IPS-NIHi7 (cell line): Measurements from ENCODE around the gene ZNF260.
"Not testable (repeated sequence)": the region's sequence is repeated elsewhere in the genome, so short reads cannot be mapped to it uniquely, and the experiment has no call there.

ENCODE experiments used
- DNase-seq: peaks from one replicate; pipeline ENCODE4 v3.0.0; 2012; ENCODE audit warnings: mixed read lengths; ENCODE audit errors: extremely low spot score

Gene ZNF260

DNA sequence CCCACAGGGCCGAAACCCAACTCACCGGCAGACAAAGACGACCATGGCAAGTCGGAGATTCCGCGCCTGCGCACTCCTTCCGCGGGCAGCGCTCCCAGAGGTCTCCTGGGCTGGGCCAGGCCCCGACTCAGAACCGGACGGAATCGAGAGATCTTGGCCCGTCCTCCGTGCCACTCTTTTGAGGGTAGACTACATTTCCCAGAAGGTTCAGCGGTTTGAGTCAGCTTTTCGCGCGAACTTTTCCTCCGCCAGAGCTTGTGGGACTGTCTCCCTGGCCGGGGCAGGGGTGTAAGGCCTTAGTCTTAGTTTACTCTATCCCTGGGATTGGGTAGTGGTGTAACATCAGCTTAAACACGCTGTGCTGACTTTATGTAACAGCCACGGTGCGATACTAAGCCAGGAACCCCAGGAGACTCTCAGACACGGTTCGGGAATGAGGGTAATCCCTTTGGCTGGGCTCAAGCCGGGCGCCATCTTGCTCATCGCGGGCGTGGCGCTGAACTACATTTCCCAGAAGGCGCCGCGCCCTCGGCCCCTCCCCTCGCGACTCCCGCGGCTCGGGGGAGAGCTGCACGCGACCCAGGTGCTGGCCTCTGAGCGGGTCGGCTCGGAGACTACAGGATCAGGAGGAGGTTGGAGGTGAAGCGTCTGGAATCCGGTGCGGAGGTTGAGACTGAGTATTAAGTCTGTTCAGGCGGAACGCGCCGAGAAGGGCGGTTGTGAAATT lies at the start of gene ZNF260:
Gene ZNF260, minus strand, starts transcription at position 78 of the 727 bp plus-strand sequence. CDS start 13,033 bp downstream, outside the sequence.
- peak; percentile 97 for DNase-seq

- no peak for DNase-seq
Measured at GRCh38 chr19:36577271-36577996, 49.4 kb upstream of the ZNF260 start.

DNA sequence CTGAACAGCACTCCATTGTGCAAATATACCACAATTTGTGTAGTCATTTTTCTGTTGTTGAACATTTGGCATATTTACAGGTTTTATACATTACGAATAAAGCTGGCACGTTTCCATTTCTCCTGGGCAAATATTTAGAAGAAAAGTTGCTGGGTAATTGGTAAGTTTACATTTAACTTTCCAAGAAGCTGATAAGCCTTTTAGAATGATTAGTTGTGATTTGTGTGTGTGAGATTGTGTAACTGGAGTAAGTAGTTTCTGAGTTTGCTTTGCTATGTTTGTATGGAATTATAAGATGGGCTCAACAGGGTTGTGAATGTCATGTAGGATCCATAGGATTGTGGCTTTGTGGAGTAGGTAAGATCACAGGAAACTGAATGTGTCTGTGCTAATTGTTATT lies 46.7 kb upstream of the ZNF260 start:
- no peak for DNase-seq

GRCh38 chr19:36573895-36574720 lies 46.0 kb upstream of the ZNF260 start:
- no peak for DNase-seq

GRCh38 chr19:36573020-36573894 lies 45.2 kb upstream of the ZNF260 start, which contains the start of gene ZNF529:
Gene ZNF529 (minus strand): TSS chr19:36573292. CDS start chr19:36572346, 946 bp downstream.
- DNase-seq: peak; percentile 96

GRCh38 chr19:36572593-36573019 lies 44.5 kb upstream of the ZNF260 start:
- no peak for DNase-seq

DNA sequence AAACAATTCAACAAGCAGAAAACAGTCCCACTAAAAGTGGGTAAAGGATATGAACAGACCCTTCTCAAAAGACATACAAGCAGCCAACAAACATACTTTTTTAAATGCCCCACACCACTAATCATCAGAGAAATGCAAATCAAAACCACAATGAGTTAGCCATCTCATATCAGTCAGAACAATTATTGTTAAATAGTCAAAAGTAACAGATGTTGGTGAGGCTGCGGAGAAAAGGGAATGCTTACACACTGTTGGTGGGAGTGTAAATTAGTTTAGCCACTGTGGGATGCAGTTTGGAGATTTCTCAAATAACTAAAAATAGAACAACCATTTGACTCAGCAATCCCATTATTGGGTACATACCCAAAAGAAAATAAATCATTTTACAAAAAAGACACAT lies 36.3 kb upstream of the ZNF260 start:
- DNase-seq: no peak

DNA sequence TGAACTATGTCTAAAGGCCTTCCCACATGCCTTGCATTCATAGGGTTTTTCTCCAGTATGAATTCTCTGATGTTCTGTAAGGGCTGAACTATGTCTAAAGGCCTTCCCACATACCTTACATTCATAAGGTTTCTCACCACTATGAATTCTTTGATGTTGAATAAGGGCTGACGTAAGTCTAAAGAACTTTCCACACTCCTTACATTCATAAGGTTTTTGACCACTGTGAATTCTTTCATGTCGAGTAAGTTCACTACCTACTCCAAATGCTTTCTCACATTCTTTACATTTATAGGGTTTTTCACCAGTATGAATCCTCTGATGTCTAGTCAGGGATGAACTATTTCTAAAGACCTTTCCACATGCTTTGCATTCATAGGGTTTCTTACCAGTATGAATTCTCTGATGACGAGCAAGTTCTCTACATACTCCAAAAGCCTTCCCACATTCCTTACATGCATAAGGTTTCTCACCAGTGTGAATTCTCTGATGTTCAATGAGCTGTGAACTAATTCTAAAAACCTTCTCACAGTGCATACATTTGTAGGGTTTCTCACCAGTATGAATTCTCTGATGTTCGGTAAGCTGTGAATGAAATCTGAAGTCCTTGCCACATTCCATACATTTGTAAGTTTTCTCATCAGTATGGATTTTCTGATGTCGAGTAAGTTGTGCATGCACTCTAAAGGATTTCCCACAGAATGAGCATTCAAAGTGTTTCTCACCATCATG lies 19.1 kb upstream of the ZNF260 start:
- peak; percentile 10 for DNase-seq

DNA sequence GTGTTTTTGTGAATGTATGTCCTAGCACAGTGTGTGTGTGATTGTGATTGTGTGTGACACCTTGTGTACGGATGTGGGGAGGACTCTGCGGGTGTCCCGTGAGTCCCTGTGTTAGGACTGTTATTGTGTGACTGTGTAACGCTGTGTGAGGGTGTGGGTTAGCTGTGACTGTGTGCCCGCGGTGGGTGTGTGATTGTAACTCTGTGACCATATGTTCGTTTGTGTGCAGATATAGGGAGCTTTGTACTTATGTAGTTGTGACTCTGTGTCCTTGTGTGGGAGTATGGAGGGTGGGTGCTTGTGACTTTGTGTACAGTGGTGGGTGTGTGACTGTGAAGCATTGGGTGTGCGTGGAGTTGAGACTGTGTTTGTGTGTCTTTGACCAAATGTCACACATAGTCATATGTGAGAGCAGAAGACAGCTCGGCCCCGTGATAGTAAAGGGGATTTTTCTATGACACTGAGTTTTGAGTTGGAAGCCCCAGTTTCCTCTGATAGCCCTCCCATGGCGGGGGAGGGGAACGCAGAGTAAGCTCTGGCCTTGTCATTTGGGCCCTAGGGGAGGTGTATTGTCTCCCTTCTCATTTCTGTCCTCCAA lies 949 bp upstream of the ZNF260 start:
- peak; percentile 48 for DNase-seq

DNA sequence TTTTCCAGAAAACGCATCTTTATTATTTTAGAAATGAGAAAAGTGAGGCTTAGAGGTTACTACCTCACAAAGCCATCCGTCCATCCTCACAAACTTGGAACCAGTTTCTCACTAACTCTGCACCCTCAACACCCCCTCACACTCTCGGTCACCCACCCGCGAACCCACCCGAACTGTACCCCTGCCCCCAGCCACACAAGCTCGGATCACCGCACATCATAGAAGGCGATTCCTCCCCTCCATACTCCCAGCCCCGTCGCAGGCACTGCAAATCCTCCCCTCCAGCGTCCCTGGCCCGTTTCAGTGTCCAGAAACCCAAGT lies 238 bp downstream of the ZNF260 start:
- no peak for DNase-seq

- DNase-seq: peak; percentile 9
Measured at GRCh38 chr19:36527341-36527740, 730 bp downstream of the ZNF260 start.

DNA sequence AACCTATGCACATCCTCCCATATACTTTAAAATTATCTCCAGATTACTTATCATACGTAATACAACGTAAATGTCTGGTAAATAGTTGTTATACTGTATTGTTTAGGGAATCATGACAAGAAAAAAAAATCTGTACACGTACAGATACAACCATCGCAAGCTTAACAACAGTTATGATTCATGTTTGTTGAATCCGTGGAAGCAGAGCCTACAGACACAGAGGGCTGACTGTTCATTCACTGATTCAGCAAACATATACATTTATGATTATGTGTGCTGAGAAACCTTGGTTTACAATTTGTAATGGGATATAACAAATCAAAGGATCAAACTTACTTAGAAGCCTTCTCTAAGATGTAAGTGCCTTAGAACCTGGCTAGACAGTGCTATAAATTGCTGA lies 1.5 kb downstream of the ZNF260 start:
- no peak for DNase-seq

DNA sequence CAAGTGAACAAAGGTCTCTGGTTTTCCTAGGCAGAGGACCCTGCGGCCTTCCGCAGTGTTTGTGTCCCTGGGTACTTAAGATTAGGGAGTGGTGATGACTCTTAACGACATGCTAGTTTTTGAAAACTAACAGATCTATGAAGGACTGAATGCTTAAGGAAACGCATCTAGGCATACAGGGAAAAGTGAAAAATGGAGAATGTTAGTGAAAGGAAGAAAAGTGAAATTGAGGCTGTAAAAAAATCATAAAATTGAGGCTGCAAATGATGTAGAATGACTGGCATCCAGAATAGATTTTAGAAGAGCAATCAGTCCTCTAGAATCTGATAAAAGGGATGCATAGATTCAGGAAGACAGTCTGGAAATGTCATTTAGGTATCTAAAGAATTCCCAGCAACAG lies 3.5 kb downstream of the ZNF260 start:
- no peak for DNase-seq

DNA sequence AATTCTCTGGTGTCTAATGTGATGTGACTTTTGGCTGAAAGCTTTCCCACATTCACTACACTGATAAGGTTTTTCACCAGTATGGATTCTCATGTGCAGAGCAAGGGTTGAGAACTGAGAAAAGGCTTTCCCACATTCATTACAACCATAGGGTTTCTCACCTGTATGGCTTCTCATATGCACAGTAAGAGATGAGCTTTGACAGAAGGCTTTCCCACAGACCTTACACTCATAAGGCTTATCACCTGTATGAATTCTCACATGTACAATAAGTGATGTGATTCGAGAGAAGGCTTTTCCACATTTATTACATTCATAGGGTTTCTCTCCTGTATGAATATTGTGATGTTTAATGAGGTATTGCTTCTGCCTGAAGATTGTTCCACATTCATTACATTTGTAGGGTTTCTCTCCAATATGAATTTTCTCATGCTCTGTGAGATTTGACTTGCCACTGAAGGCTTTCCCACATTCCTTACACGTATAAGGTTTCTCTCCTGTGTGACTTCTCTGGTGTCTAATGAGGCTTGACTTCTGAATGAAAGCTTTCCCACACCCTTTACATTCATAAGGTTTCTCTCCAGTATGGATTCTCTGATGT lies 14.0 kb downstream of the ZNF260 start:
- no peak for DNase-seq

GRCh38 chr19:36508325-36508724 lies 19.7 kb downstream of the ZNF260 start:
- no peak for DNase-seq

- DNase-seq: no peak
Measured at GRCh38 chr19:36501973-36502372, 26.1 kb downstream of the ZNF260 start.

- no peak for DNase-seq
Measured at GRCh38 chr19:36497001-36497400, 31.1 kb downstream of the ZNF260 start.

GRCh38 chr19:36492689-36493453 lies 35.2 kb downstream of the ZNF260 start:
- DNase-seq: peak; percentile 40

DNA sequence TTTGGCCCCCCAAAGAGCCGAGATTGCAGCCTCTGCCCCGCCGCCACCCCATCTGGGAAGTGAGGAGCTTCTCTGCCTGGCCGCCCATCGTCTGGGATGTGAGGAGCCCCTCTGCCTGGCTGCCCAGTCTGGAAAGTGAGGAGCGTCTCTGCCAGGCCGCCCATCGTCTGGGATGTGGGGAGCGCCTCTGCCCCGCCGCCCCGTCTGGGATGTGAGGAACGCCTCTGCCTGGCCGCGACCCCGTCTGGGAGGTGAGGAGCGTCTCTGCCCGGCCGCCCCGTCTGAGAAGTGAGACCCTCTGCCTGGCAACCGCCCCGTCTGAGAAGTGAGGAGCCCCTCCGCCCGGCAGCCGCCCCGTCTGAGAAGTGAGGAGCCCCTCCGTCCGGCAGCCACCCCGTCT lies 37.2 kb downstream of the ZNF260 start:
- not testable (repeated sequence) for DNase-seq
